Gastroesophageal sphincter (tissue), 4 donors: ENCODE data around the gene MYO1F. TPM values are rescaled to one million over a fixed set of nuclear protein-coding genes. Genes with fewer than 3 reads are reported as not detected.
"Not testable (repeated sequence)": the region's sequence is repeated elsewhere in the genome, so short reads cannot be mapped to it uniquely, and the experiment has no call there.

Source experiments
- ATAC-seq: fragments of 150-250 bp; one replicate; pipeline ENCODE4 v1.9.1; 2016; ENCODE audit warnings: mild to moderate bottlenecking, moderate library complexity
- H3K27ac ChIP-seq, 4 donors: fragments of 200-600 bp; sonication (generic) in 3 of 4; 1 replicate in 3 of 4; 2 replicates in 1 of 4; pipeline ENCODE4 v1.5.1; 2016 to 2019
- H3K27me3 ChIP-seq: fragments of 200-600 bp; sonication (generic); one replicate; pipeline ENCODE4 v1.5.1; 2019
- H3K36me3 ChIP-seq, 2 donors: fragments of 200-600 bp; sonication (generic); one replicate each; pipeline ENCODE4 v1.5.1; 2019; ENCODE audit warnings: control low read depth in 1 of 2
- H3K4me1 ChIP-seq, 3 donors: fragments of 200-600 bp; sonication (generic); 1 replicate in 2 of 3; 2 replicates in 1 of 3; pipeline ENCODE4 v1.5.1; 2016 to 2019; ENCODE audit warnings: control low read depth in 2 of 3
- H3K4me3 ChIP-seq, 2 donors: fragments of 200-600 bp; sonication (generic); one replicate each; pipeline ENCODE4 v1.5.1; 2019; ENCODE audit warnings: mild to moderate bottlenecking in 1 of 2, moderate library complexity in 1 of 2
- H3K9me3 ChIP-seq, 3 donors: fragments of 200-600 bp; sonication (generic); one replicate each; pipeline ENCODE4 v1.5.1; 2017 to 2019; ENCODE audit warnings: control low read depth in 2 of 3
- CTCF ChIP-seq, 4 experiments: fragments of 200-600 bp in 2 of 4; fragments of 450-650 bp in 2 of 4; sonication (generic) in 1 of 4; IDR thresholded peaks; one replicate each; pipeline ENCODE4 v1.5.1; 2017 to 2019; ENCODE audit warnings: antibody characterized with exemption in 4 of 4, mild to moderate bottlenecking in 2 of 4, moderate library complexity in 2 of 4
- EP300 ChIP-seq: sonication (generic); formaldehyde crosslinking; IDR thresholded peaks from one replicate; pipeline ENCODE4 v1.6.1; 2017; ENCODE audit warnings: antibody characterized with exemption, mild to moderate bottlenecking
- POLR2A ChIP-seq, 2 donors: fragments of 450-650 bp; IDR thresholded peaks; one replicate each; pipeline ENCODE4 v1.6.1; 2017; ENCODE audit warnings: antibody characterized with exemption in 2 of 2, mild to moderate bottlenecking in 2 of 2, moderate library complexity in 1 of 2
- POLR2AphosphoS5 ChIP-seq: sonication (generic); formaldehyde crosslinking; IDR thresholded peaks from one replicate; pipeline ENCODE4 v1.6.1; 2017; ENCODE audit warnings: antibody characterized with exemption
- WGBS, 2 donors: methylation state at CpG; one replicate each; pipeline ENCODE4 v1.1.5; 2018; ENCODE audit warnings: low coverage in 1 of 2; 5-methylcytosine and 5-hydroxymethylcytosine counted together
- total RNA-seq, 4 donors: library from RNA; depleted of rRNA; stranded (reverse); fragments of >200 nt; gene quantifications; one replicate each; pipeline ENCODE4 v1.1.0, GENCODE V29; 2016

MYO1F gene
- total RNA-seq, 4 donors from 2014 or later = 5.4 to 41.5 (median 10.3) TPM

DNA sequence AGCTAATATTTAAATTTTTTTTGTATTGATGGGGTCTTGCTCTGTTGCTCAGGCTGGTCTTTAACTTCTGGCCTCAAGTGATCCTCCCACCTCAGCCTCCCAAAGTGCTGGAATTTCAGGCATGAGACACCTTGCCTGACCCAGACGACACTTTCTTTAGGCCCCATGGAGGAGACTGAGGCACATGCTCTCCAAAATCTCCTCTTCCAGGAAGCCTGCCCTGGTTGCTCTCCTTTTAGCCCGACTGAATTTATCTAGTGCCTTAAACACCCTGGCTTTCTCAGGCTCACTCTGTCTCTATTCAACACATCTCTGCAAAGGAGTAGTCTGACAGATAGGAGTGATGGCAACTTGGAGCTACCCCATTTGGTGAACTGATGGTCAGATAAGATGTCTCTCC, 18.9 kb downstream of the MYO1F start:
- no peaks in the 10 kb centered on the region for H3K9me3 ChIP-seq
- H3K36me3 ChIP-seq = no peaks in the 10 kb centered on the region
- H3K4me1 ChIP-seq = no peaks in the 10 kb centered on the region
- 46% methylated on average over 2 of the region's 2 CpGs; no CpG with 5 or more reads in 1 of the 2 donors for WGBS, 2 donors
- no peak overlapping the region for H3K27ac ChIP-seq
- TF ChIP-seq POLR2A (IDR thresholded peaks at IDR 0.05) (no peak), POLR2AphosphoS5 (no peak), EP300 (no peak), CTCF (IDR thresholded peaks at IDR 0.05) (no peak)
- no peaks in the 10 kb centered on the region for H3K27me3 ChIP-seq
- no peak for ATAC-seq
- no peak overlapping the region for H3K4me3 ChIP-seq

DNA sequence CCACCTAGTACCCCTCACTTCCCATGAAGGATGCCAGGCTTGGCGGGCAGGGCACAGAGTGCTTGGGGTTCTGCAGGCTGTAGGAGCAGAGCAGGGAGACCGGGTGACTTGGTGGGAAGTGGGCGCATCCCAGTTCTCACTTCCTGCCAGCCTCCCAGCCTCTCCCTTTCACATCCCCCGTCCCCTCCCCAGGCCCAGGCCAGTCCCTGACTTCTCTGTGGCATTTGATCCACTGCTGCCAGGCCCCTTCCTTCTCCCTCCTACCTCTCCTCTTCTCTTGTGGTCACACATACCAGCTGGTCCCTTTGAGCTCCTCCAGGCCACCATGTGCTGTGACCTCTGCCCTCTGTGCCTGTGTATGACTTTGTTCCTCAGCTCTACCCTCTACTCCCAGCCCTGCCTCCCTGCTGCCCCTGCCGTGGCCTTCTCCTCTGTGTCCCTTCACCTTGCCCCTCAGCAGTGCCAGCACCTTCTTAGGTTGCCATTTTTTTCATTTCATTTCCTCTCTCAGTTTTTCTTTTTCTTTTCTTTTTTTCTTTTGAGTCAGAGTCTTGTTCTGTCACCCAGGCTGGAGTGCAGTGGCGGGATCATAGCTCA, 19.5 kb downstream of the MYO1F start:
- no peaks in the 10 kb centered on the region for H3K27me3 ChIP-seq
- WGBS, 2 donors = 70 to 72% methylated on average over 2 to 5 of the region's 6 CpGs
- H3K36me3 ChIP-seq = no peaks in the 10 kb centered on the region
- no peak overlapping the region for H3K27ac ChIP-seq
- TF ChIP-seq POLR2AphosphoS5 = no peak
- TF ChIP-seq CTCF (IDR thresholded peaks at IDR 0.05) = no peak
- TF ChIP-seq POLR2A (IDR thresholded peaks at IDR 0.05) = no peak
- TF ChIP-seq EP300 = no peak
- H3K9me3 ChIP-seq = no peaks in the 10 kb centered on the region
- H3K4me1 ChIP-seq = no peaks in the 10 kb centered on the region
- no peak for ATAC-seq
- H3K4me3 ChIP-seq = no peak overlapping the region

DNA sequence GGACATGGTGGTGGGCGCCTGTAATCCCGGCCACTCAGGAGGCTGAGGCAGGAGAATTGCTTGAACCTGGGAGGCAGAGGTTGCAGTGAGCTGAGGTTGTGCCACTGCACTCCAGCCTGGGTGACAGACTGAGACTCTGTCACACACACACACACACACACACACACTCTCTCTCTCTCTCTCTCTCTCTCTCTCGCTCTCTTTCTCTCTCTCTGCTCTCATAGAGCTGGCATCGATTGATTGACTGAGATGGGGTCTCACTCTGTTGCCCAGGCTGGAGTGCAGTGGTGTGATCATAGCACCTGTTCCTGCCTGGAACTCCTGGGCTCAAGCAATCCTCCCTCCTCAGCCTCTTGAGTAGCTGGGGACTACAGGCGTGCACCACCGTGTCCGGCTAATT, 23.5 kb downstream of the MYO1F start:
- not testable (repeated sequence) for H3K4me3 ChIP-seq, H3K27me3 ChIP-seq, H3K9me3 ChIP-seq, ATAC-seq, H3K4me1 ChIP-seq, H3K27ac ChIP-seq
- H3K36me3 ChIP-seq = peaks cover 0 to 13% of the 10 kb centered on the region in 2 donors
- 100% methylated on average over 2 of the region's 7 CpGs; no CpG with 5 or more reads in 1 of the 2 donors for WGBS, 2 donors

- no peak for ATAC-seq
- no peak overlapping the region for H3K27ac ChIP-seq
- H3K4me1 ChIP-seq = no peaks in the 10 kb centered on the region
- H3K36me3 ChIP-seq = peaks cover 0 to 21% of the 10 kb centered on the region in 2 donors
- no peaks in the 10 kb centered on the region for H3K27me3 ChIP-seq
- TF ChIP-seq CTCF (IDR thresholded peaks at IDR 0.05) (no peak), EP300 (no peak), POLR2A (IDR thresholded peaks at IDR 0.05) (no peak), POLR2AphosphoS5 (no peak)
- no peaks in the 10 kb centered on the region for H3K9me3 ChIP-seq
- no peak overlapping the region for H3K4me3 ChIP-seq
- WGBS, 2 donors = 75 to 97% methylated on average over 5 to 6 of the region's 10 CpGs
These were observed 24.4 kb downstream of the MYO1F start for GRCh38 chr19:8552810-8553209.

DNA sequence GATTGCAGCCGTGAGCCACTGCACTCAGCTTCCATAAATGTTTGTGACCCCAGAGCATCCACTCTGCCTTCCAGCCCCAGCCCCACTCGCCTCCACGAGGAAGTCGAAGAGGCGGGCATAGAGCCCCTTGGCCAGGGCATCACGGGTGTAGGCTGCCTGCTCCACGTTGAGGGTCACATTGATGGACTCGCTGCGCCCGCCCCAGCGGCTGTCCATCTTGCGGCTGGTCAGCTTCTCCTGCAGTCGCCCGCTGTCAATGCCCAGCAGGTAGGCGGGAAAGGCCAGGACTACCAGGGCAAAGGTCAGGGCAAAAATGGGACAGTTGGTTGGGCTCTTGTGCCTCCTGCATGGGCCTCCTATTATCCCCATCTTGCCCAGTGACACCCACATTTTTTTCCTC, 27.2 kb downstream of the MYO1F start:
- H3K9me3 ChIP-seq = no peaks in the 10 kb centered on the region
- H3K4me1 ChIP-seq = no peaks in the 10 kb centered on the region
- no peak for TF ChIP-seq POLR2AphosphoS5
- TF ChIP-seq POLR2A (IDR thresholded peaks at IDR 0.05) = no peak
- TF ChIP-seq CTCF (IDR thresholded peaks at IDR 0.05) = no peak
- TF ChIP-seq EP300 = no peak
- H3K27me3 ChIP-seq = no peaks in the 10 kb centered on the region
- no peak for ATAC-seq
- no peak overlapping the region for H3K27ac ChIP-seq
- no peak overlapping the region for H3K4me3 ChIP-seq
- WGBS, 2 donors = 81% methylated on average over 6 of the region's 15 CpGs; no CpG with 5 or more reads in 1 of the 2 donors
- H3K36me3 ChIP-seq = peaks cover 0 to 47% of the 10 kb centered on the region in 2 donors
